Activated CD8-positive, alpha-beta memory T cell treated with anti-CD3 and anti-CD28 coated beads, Interleukin-2, amount 50 U/mL, for 4 hours (primary cell): ENCODE data around the gene DUOX1.

Experiments used
- DNase-seq: peaks from one replicate; pipeline ENCODE4 v3.0.0-alpha.2; 2020

The DUOX1 gene

DNA sequence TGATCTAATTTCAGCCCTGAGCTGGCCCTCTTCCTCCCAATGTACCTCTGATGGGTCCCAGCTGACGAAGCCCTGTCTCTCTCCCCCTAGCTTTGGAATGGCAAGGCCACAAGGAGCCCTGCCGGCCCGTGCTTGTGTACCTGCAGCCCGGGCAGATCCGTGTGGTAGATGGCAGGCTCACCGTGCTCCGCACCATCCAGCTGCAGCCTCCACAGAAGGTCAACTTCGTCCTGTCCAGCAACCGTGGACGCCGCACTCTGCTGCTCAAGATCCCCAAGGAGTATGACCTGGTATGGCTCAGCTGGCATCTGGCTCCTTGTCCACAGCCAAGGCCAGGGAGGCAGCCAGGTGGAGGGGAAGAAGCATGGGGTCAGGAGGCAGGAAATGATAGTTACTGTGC lies 14.2 kb downstream of the DUOX1 start:
- no peak for DNase-seq

DNA sequence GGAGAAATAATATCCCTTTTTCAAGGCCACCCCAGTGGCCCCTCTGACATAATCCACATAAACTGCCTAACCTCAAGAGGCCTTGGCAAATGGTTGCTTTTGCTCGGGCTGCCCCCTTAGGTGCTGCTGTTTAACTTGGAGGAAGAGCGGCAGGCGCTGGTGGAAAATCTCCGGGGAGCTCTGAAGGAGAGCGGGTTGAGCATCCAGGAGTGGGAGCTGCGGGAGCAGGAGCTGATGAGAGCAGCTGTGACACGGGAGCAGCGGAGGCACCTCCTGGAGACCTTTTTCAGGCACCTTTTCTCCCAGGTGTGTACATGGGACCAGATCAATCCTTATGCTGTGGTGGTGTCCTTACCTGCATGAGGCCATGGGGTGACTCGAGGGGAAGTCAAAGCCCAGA lies 15.0 kb downstream of the DUOX1 start:
- DNase-seq, result no peak

DNA sequence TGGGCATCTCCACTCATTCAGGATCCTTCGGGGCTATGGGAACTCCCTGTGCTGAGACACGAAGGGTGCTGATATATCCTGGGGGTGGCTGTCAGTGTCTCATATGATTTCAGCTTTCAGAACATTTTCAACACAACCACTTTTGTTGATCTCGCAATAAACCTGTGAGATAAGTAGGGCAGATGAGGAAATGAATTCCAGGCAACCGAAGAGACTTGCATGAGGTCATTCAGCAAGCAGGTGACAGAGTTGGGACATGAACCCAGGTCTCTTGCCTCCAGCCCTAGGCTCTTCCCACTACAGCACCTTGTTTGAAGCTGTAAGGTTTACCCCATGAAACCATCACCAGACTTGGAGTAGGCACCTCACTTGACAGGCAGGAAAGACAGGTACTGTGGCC lies 16.6 kb downstream of the DUOX1 start:
- no peak for DNase-seq

DNA sequence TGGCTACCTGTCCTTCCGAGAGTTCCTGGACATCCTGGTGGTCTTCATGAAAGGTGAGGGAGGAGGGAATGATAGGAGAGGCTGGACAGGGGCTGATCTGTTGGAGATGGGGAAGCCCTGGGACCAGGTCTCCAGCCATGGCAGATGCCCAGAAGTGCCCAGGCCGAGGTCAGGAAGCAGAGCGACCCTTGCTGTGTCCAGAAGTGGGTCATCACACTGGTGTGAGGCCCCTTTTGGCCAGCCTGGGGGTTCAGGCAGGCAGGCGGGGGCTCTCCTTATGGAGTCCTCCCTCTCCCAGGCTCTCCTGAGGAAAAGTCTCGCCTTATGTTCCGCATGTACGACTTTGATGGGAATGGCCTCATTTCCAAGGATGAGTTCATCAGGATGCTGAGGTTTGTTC lies 17.8 kb downstream of the DUOX1 start:
- no peak for DNase-seq

DNA sequence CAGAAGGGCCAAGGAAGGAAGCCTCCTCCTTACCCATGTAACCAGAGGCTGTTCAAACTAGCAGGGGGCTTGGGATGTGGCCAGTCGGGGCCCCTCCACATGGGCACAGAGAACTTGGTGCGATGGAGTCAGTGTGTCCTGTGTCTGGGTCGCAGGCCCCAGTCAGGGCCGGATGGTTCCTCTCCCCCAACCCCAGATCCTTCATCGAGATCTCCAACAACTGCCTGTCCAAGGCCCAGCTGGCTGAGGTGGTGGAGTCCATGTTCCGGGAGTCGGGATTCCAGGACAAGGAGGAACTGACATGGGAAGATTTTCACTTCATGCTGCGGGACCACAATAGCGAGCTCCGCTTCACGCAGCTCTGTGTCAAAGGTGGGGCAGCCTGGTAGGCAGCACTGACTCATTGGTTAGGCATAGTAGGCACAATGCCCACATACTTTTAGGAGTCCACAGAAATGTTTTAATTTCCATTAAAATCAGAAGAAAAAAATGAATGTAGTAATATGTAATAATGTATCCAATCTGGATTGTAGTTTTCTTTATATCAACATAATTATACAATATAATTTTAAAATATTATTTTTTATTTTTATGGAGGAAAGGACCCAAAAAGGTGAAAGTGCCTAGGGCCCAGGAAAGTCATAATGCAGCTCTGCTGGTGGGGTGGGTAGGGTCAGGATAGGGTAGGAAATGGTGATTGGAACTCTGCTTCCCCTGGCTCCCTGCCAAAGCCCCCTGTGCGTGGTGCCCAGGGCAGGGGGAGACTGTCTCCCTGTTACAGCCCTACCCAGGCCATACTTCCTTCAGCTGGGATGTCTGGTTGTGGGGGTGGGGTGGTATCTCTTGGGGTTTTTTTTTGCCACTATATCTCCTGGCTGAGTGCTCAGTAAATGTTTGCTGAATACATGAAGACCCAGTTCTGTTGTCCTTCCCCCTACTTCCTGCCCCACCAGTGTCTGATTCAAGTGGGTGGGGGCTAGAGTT lies 18.6 kb downstream of the DUOX1 start:
- DNase-seq, result no peak

DNA sequence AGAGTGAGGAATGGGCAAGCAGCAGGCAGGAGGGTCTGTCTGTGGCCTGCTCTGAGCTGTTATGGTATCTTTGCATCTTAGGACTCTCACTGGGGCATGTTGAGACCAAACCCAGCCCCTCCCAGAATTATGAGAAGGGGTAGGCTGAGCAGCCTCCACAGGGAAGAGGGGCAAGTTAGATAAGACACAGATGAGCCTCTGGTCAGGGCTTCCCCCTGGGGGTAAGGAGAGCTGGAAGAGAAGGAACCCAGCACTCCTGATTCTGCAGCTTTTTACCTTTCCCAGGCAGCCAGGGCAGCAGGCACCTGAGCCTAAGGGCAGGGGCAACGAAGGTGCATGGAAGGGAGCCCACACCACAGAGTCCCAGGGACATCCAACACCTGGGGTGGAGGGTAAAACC lies 19.3 kb downstream of the DUOX1 start:
- no peak for DNase-seq

DNA sequence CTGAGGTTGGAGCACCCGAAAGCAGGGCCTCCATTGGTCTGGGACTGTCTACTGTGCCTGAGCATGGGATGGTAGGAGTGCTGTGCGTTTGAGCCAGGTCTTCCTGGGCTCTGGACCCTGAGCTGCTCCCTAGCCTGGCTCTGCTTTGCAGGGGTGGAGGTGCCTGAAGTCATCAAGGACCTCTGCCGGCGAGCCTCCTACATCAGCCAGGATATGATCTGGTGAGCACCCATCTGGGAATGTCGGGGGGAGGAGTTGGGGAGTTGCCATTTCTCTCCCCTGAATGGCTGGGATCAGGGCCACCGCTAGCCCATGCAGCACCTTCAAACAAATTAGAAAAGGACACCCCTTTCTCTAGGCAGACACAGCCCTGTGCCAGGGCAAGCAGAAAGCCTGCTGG lies 20.7 kb downstream of the DUOX1 start:
- no peak for DNase-seq

DNA sequence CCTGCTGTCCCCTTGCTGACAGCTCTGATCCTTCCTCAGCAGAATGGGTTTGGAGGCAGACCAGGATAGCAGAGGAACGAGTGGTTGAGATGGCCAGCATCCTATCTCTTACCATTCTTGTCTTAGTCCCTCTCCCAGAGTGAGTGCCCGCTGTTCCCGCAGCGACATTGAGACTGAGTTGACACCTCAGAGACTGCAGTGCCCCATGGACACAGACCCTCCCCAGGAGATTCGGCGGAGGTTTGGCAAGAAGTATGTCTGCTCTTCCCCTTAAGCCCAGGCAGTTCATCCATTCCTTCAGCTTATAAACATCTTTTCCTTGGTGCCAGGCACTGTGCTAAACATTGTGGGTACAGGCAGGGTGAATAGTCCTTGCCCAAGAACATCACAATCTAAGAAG lies 21.2 kb downstream of the DUOX1 start:
- no peak for DNase-seq

DNA sequence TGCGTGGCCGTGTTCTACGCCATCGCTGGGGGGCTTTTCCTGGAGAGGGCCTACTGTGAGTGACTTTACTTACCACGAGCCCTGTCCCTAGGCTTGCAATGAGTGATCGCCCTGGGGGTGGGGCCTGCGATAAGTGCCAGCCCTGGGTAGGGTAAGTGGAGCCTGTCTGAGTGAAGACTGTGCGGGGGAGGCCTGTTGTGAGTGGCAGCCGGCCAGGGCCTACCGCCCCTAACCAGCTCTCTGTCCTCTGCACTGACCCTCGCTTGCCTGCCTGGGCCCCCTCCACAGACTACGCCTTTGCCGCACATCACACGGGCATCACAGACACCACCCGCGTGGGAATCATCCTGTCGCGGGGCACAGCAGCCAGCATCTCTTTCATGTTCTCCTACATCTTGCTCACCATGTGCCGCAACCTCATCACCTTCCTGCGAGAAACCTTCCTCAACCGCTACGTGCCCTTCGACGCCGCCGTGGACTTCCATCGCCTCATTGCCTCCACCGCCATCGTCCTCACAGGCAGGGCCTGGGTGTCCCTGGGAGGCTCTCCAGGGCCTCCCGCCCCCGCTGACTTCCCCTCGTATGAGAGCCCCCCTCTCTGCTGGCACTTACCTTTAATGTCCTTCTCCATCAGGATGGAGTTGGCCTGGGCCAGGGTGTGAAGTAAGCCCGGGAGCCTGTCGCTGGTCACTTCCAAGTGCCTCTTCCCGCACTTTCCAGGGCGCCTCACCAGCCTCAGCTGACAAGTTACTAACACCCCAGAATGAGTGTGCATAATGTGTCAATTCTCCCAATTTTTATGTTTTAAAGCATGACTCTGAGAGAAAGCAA lies 22.4 kb downstream of the DUOX1 start:
- DNase-seq, result no peak

DNA sequence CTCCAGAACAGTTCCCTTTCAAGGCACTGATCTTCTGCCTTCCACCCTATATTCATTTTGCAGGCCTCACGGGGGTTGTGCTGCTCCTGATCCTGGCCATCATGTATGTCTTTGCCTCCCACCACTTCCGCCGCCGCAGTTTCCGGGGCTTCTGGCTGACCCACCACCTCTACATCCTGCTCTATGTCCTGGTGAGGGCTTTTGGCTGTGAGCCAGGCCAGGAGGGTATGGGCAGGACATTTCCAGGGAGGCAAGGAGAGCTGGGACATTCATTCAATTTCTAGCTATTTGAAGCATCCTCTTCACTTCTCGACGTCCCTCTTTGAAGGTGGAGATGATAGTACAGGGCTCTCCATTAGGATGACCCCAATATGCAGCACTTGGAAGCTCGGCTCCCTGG lies 25.9 kb downstream of the DUOX1 start:
- DNase-seq, result no peak

DNA sequence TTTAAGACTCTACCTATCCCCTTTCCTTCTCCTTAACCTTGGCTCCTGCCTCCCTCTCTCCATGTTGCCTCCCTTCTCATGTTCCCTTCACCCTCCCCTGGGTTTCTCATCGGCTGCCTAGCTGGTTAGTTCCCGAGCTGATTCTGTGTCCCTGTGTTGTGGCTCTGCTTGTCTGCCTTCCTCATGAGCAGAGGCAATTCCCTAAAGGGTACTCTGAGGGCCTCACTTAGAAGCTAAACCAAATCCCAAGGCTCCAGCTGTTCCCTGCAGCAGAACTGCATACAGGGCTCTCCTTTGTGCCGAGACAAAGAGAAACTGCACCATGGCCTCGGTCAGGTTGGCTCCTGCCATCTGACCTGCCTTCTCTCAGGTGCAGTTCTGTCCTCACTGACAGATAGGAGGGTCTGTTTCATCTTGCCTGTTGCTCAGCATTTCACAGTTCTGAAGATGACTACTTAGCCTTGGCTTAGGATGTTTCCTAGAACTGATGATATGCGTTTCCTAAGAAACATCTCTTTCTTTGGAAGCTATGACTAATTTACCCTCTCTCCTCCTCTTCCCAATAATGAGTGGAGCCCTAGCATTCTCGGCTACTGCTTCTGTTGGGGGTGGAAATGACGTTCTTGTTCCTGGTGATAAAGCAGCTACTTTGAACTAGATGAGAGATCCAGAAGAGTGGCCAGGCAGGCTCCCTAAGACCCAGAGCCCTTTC lies 27.1 kb downstream of the DUOX1 start:
- DNase-seq, result no peak

DNA sequence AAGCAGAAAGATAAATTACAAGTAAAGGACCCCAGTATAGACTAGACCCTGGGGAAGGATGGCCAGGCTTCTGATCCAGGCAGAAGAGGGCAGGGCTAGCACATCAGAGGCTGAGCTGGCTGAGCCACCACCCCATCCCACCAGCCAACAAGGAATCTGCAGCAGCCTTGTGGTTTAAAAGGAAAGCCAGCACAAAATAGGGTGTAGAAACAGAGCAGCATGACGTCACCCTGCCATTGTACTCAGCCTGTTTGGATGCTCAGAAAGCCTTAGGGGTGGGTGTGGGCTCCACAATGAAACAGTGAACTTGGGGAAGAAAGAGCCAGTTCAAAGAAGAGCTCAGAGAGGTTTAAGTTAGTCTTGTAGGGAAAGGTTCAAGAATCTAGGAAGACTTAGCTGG lies 28.2 kb downstream of the DUOX1 start:
- DNase-seq, result no peak

DNA sequence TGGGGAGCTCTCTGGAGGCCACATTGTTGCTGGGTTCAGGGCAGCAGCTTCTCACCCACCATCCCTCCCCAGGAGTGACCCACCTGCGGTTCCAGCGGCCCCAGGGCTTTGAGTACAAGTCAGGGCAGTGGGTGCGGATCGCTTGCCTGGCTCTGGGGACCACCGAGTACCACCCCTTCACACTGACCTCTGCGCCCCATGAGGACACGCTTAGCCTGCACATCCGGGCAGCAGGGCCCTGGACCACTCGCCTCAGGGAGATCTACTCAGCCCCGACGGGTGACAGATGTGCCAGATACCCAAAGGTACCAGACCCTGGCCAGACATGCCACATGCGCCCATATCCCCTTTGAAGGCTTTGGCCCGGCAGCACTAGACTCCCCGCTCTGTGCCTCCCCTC lies 31.9 kb downstream of the DUOX1 start:
- DNase-seq, result no peak

DNA sequence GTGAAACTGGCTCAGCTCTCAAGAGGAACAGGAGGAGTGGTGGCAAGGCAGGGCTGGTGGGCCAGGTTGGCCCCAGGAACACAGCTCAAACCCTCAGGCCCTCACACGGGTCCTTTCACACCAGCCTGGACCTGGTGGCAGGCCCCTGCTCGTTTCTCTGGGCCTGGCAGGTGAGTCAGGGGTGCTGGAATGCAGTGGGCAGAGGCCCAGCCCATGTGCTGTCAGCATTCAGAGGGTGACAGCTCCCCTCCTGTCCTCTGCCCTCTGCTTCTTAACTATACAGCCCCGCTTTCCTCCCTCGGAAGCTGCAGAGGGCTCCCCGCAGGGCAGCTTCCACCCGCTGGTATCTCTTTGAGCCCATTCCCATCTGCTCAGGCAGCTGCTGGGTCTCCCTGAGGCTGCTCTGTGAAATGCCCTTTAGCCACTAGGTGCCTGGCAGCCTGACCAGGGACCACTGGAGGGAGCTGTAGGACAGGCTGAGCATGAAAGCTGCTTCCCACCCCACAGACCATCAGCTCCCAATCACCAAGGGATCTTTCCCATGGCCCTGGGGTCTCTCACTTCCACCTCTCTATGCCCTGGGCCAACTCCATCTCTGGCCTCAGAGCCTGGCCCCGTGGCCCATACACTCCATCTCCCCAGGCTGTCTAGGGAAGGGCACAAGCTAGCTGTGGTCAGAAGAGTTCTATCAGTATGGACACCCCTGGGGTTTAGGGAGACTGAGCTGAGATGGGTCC lies 33.1 kb downstream of the DUOX1 start:
- DNase-seq, result peak; percentile 64

DNA sequence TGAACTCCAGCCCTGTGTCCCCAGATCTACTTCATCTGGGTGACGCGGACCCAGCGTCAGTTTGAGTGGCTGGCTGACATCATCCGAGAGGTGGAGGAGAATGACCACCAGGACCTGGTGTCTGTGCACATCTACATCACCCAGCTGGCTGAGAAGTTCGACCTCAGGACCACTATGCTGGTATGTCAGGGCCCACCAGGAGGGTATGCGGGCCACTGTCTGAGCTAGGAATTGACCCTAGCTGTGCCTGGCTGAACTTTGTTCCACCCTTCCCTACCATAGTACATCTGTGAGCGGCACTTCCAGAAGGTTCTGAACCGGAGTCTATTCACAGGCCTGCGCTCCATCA lies 33.7 kb downstream of the DUOX1 start:
- DNase-seq, result no peak

DNA sequence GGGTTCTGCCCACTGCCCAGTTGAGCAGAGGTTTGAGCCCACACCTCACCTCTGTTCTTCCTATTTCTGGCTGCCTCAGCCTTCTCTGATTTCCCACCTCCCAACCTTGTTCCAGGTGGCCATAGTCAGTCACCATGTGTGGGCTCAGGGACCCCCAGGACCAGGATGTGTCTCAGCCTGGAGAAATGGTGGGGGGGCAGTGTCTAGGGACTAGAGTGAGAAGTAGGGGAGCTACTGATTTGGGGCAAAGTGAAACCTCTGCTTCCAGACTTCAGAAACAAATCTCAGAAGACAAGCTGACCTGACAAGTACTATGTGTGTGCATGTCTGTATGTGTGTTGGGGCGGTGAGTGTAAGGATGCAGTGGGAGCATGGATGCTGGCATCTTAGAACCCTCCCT lies 35.1 kb downstream of the DUOX1 start:
- no peak for DNase-seq

DNA sequence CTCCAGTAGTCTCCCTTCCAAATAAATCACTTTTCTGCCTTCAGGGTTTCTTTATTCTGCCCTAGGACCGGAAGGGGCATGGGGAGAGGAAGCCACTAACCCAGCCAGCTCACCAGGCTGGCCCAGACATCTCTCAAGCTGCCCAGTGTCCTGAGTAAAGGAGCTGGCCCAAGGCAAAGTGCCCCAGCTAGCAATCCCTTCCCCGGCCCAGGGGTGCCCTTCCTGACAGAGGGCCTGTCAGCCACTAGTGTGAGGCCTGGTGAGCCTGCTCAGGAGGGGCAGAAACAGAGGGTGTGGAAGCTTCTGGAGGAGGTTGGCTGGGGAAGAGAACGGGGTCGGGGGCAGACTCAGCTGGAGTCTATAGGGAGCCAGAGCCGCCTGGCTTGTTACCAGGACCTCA lies 35.7 kb downstream of the DUOX1 start:
- no peak for DNase-seq

DNA sequence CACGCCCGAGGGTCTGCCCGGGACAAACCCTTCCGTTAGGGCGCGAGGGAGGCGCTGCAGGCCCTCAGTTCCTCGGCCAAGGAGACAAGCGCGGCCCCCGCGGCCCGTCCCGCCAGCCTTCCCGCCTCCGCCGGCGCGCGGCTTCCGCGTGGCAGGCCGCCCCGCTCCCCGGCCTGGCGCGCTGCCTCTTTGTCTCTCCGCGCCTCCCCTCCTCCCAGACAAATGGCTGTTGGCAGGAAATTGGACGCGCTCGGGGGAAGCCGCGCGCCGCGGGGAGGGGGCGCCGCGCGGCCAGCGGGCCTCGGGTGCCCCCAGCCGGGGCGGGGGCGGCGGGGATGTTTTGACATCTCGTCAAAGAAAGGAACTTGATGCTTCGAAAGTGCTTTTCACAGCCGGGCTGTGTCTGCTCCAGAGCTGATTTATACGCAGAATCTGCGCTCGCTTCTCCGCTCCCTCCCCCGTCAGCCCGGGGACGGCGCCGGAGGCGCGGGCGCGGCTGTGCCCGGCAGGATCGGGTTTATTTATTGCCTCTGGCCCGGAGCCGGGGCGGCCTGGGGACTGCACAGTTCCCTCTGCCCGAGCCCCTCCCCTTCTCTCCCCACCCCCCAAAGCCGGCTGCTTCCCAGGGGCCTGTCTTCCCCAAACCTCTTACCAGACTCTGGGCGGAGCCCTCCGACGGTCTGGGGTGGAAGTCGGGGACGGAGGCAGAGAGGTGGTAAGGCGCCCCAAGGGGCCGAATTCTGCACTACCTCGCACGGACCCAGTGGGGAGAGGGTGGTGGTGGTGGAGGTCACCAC lies 37.2 kb downstream of the DUOX1 start:
- peak; percentile 80 for DNase-seq

DNA sequence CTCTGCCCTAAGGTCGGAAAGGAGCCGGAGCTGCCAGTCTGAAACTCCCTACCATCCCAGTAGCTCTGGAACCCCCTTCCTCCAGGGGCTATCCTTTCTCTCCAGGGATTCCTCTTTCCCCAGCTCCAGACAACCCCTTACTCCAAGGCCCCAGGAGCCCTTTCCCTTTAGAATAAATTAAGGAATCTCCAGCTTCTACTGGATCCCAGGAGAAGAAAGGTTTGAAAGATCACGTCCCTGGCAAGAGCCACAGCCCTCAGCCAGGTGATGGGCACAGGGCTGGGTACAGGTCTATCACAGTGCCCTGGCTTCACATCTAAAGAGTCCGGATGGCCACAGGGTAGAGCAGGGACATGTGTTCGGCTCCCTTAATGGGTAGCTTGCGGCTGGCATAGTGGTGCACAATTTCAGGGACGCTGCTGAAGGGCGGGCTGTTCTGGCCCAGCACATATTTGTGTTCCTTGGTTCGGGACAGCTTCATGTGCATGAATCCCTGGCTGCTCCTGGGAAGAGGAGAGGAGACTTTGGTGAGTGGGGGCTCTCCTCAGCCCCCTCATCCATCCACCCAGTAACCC lies 37.9 kb downstream of the DUOX1 start:
- no peak for DNase-seq

DNA sequence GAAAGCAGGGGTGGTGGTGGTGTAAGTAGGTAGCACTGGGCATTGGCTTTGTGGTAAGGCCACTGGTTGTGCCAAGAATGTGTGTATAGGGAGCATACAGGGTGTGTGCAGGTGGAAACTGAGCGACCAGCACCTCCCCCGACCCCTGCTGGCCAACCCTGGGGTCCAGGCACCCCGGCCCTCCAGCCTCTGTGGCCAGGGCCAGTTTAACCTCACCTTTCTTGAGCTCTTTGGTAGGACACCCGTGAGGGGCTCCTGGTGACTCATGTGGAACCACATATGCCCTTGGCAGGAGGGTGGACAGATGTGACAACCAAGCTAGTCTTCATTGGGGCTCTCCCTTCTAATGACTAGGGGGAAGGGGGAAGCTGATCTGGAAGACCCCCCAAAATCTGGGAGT lies 38.5 kb downstream of the DUOX1 start:
- no peak for DNase-seq

DNA sequence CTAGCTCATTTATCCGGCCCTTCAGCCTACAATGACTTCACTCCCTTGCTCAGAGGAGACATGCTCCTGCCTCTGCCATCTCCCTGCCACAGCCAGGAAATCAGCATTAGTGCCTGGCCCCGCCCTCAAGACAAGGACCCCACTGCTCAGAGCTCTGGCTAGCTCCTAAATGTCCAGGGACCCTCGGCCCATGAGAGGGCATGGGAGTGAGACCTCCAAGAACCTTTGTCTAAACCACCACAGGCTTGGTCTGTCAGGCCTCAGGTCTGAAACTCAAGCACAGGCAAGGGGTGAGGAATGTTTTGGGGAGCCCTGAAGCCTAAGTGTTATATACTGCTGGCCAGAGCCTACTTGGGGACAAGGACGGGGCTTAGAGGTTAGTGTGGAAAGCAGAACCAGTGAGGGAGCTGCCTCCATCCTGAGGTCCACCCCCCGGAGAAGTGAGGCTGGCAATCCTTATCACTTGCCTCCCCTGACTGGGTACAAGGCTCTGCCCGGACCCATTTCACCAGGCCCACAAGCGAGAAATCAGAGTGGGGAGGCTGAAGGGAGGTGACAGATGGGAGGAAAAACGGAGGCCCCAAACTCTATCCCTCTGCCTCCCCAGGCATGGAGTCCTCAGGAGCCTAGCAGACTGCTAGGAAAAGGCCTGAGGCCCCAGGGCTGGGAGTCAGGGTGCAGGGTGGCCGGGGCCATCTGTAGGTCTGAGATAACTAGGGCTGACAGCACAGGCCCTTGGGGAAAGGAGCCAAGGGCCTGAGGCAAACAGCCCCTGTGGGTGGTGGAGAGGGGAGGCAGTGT lies 39.2 kb downstream of the DUOX1 start:
- no peak for DNase-seq
